Measurements from ENCODE around the gene COMMD8. TPM values are rescaled to one million over a fixed set of nuclear protein-coding genes. Genes with fewer than 3 reads are reported as not detected.
A peak's percentile ranks its signal among the peaks of the same experiment; 100 is the strongest.

Gene COMMD8
- total RNA-seq, 6 experiments from 2014 or later: 4.5 to 9.2 (median 7.0) TPM

GRCh38 chr4:47425628-47426027, 37.9 kb downstream of the COMMD8 start:
- no peak overlapping the region for H3K4me3 ChIP-seq
- no peaks in the 10 kb centered on the region for H3K9me3 ChIP-seq
- ATAC-seq (no peak), DNase-seq (no peak)
- TF ChIP-seq CTCF (IDR thresholded peaks at IDR 0.05): no peak
- TF ChIP-seq POLR2A (IDR thresholded peaks at IDR 0.05): no peak
- WGBS (ENCODE audit: insufficient coverage, low coverage, low lambda C conversion rate, missing lambda C conversion rate): 91% methylated on average over 8 of the region's 25 CpGs
- no peaks in the 10 kb centered on the region for H3K36me3 ChIP-seq
- H3K4me1 ChIP-seq: no peaks in the 10 kb centered on the region
- intact Hi-C loops (cut with DNase I): no loop called here
- no peak overlapping the region for H3K27ac ChIP-seq
- no peaks in the 10 kb centered on the region for H3K27me3 ChIP-seq

GRCh38 chr4:47419296-47419695, 44.2 kb downstream of the COMMD8 start:
- Histone ChIP-seq H3K4me1 (peaks cover 0 to 15% (median 0%) of the 10 kb centered on the region in 4 donors), H3K9me3 (no peaks in the 10 kb centered on the region), H3K36me3 (no peaks in the 10 kb centered on the region), H3K27me3 (no peaks in the 10 kb centered on the region), H3K4me3 (no peak overlapping the region), H3K27ac (no peak overlapping the region)
- no peak for TF ChIP-seq CTCF (IDR thresholded peaks at IDR 0.05)
- TF ChIP-seq POLR2A (IDR thresholded peaks at IDR 0.05): no peak
- ATAC-seq (peak in 1 of 4 donors; percentile 69), DNase-seq (no peak)
- 13% methylated on average over 2 of the region's 2 CpGs for WGBS (ENCODE audit: insufficient coverage, low coverage, low lambda C conversion rate, missing lambda C conversion rate)
- intact Hi-C loops (cut with DNase I): no loop called here

DNA sequence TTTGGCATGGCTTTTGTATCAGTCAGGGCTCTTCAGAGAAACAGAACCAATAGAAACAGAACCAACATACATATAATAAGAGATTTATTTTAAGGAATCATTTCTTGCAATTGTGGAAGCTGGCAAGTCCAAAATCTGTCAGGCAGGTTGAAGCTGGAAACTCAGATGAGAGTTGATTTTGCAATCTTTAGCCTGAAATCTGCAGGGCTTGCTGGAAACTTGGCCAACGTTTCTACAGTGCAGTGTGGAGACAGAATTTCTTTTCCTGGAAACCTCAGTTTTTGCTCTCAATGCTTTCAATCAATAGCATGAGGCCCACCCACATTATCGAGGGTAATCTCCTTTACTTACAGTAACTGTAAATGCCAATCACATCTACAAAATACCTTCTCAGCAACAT, 45.4 kb downstream of the COMMD8 start:
- DNase-seq (no peak), ATAC-seq (peak in 2 of 4 donors; percentile 60 to 89)
- TF ChIP-seq POLR2A (IDR thresholded peaks at IDR 0.05) (no peak), CTCF (IDR thresholded peaks at IDR 0.05) (no peak)
- peaks cover 0 to 15% (median 0%) of the 10 kb centered on the region in 4 donors for H3K4me1 ChIP-seq
- intact Hi-C loops (cut with DNase I): no loop called here
- no peaks in the 10 kb centered on the region for H3K36me3 ChIP-seq
- no peaks in the 10 kb centered on the region for H3K9me3 ChIP-seq
- 11% methylated on average over 2 of the region's 2 CpGs for WGBS (ENCODE audit: insufficient coverage, low coverage, low lambda C conversion rate, missing lambda C conversion rate)
- no peaks in the 10 kb centered on the region for H3K27me3 ChIP-seq
- no peak overlapping the region for H3K27ac ChIP-seq
- no peak overlapping the region for H3K4me3 ChIP-seq

GRCh38 chr4:47415719-47416118, 47.8 kb downstream of the COMMD8 start:
- no peaks in the 10 kb centered on the region for H3K27me3 ChIP-seq
- intact Hi-C loops (cut with DNase I): no loop called here
- no peak overlapping the region for H3K4me3 ChIP-seq
- TF ChIP-seq POLR2A (IDR thresholded peaks at IDR 0.05): no peak
- TF ChIP-seq CTCF (IDR thresholded peaks at IDR 0.05): no peak
- no peak for DNase-seq
- H3K4me1 ChIP-seq: peaks cover 0 to 15% (median 0%) of the 10 kb centered on the region in 4 donors
- H3K27ac ChIP-seq: no peak overlapping the region
- no peaks in the 10 kb centered on the region for H3K9me3 ChIP-seq
- ATAC-seq: no peak
- H3K36me3 ChIP-seq: no peaks in the 10 kb centered on the region

- WGBS (ENCODE audit: insufficient coverage, low coverage, low lambda C conversion rate, missing lambda C conversion rate): 35% methylated on average over 2 of the region's 2 CpGs
- Histone ChIP-seq H3K4me3 (no peak overlapping the region), H3K4me1 (peaks cover 0 to 5% (median 0%) of the 10 kb centered on the region in 4 donors), H3K9me3 (no peaks in the 10 kb centered on the region), H3K27me3 (no peaks in the 10 kb centered on the region), H3K27ac (no peak overlapping the region), H3K36me3 (no peaks in the 10 kb centered on the region)
- ATAC-seq (no peak), DNase-seq (no peak)
- TF ChIP-seq CTCF (IDR thresholded peaks at IDR 0.05) (no peak), POLR2A (IDR thresholded peaks at IDR 0.05) (no peak)
- intact Hi-C loops (cut with DNase I): no loop called here
These were observed 50.0 kb downstream of the COMMD8 start for GRCh38 chr4:47413521-47413920.
